SIG-M5 treated with dmso at 0.1 percent for 504 hours (cell line): ENCODE data around the gene TMUB1.

Experiments used
- DNase-seq: peaks from one replicate; lab custom pipeline; 2025; ENCODE audit not compliant: unreplicated experiment; lab: John Stamatoyannopoulos, UW

TMUB1 gene

GRCh38 chr7:151086802-151087244, 3.5 kb upstream of the TMUB1 start:
- no peak for DNase-seq

- DNase-seq, result peak; percentile 67
Measured at GRCh38 chr7:151085691-151086620, 2.7 kb upstream of the TMUB1 start, which contains the start of gene AGAP3. TSS of gene AGAP3 (plus strand) at chr7:151086475. CDS start at chr7:151086742, 267 bp downstream.

GRCh38 chr7:151085329-151085690, 2.0 kb upstream of the TMUB1 start:
- DNase-seq, result no peak

GRCh38 chr7:151083824-151084160, 499 bp upstream of the TMUB1 start:
- no peak for DNase-seq

- no peak for DNase-seq
Measured at GRCh38 chr7:151082141-151083070, 887 bp downstream of the TMUB1 start.

GRCh38 chr7:151081170-151082101, 1.9 kb downstream of the TMUB1 start:
- no peak for DNase-seq

GRCh38 chr7:151080522-151081169, 2.6 kb downstream of the TMUB1 start, which contains the start of gene FASTK:
TSS of gene FASTK (minus strand) at chr7:151080809. CDS start at chr7:151080766, 43 bp downstream.
- DNase-seq, result peak; percentile 87

GRCh38 chr7:151080067-151080521, 3.2 kb downstream of the TMUB1 start:
- no peak for DNase-seq

- no peak for DNase-seq
Measured at GRCh38 chr7:151079199-151079910, 3.9 kb downstream of the TMUB1 start.

- no peak for DNase-seq
Measured at GRCh38 chr7:151078233-151079040, 4.9 kb downstream of the TMUB1 start.

GRCh38 chr7:151077705-151078232, 5.5 kb downstream of the TMUB1 start:
- DNase-seq, result no peak

GRCh38 chr7:151076863-151077704, 6.2 kb downstream of the TMUB1 start:
- DNase-seq, result no peak

- DNase-seq, result no peak
Measured at GRCh38 chr7:151075978-151076426, 7.3 kb downstream of the TMUB1 start.

GRCh38 chr7:151075662-151075971, 7.7 kb downstream of the TMUB1 start:
- no peak for DNase-seq

GRCh38 chr7:151074817-151075661, 8.3 kb downstream of the TMUB1 start:
- DNase-seq, result no peak

- DNase-seq, result no peak
Measured at GRCh38 chr7:151073990-151074389, 9.3 kb downstream of the TMUB1 start.
